Right ventricle myocardium inferior (tissue), 1 donor: Measurements from ENCODE around the gene MAP3K6. TPM values are rescaled to one million over a fixed set of nuclear protein-coding genes. Genes with fewer than 3 reads are reported as not detected.

Source experiments
- ATAC-seq: fragments of 200-7000 bp; cut with Tn5 transposase; one replicate; pipeline ENCODE4 v1.9.1; 2020; ENCODE audit warnings: mild to moderate bottlenecking, moderate library complexity
- DNase-seq: peaks from one replicate; pipeline ENCODE4 v3.0.0; 2021; ENCODE audit errors: missing footprints
- intact Hi-C: fragments of 100-400 bp; cut with DNase I; formaldehyde crosslinking; loops from one replicate; pipeline ENCODE4 v1.11.0; 2022
- total RNA-seq: library from RNA; stranded (reverse); fragmentation: NEBNext Ultra II Directional; extraction: Animal tissue kit (Norgen Biotek cat#: 25700); gene quantifications from one replicate; pipeline ENCODE4 v1.2.1, GENCODE V29; 2021
- donor health status: DM: no; HTN: yes; CAD: no; lungs with severe emphysema.

The MAP3K6 gene
- total RNA-seq, 1 donor from 2014 or later: 51.3 TPM

DNA sequence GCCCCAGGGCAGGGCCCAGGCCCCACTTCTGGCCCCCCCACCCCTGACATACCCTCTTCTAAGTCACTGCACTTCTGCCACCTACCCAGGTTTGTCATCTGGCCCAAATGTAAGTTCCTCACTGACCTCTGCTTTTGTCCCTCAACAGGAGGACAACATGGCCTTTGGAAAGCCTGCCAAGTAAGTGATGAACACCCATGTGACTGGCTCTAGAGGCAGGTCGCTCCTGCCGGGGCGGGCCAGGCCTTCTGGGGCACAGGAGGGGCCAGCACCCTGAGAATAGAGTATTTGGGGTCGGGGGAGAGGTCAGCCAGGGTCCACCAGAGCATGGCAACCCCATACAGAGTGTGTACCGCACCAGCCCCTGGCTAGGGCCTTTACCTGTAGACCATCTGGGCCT lies 34.8 kb downstream of the MAP3K6 start:
- DNase-seq (no peak), ATAC-seq (peak; percentile 48)
- intact Hi-C loops: loop anchor here (2.0 kb wide), 1 partner anchor 59 kb away; no protein-coding TSS in a partner anchor

DNA sequence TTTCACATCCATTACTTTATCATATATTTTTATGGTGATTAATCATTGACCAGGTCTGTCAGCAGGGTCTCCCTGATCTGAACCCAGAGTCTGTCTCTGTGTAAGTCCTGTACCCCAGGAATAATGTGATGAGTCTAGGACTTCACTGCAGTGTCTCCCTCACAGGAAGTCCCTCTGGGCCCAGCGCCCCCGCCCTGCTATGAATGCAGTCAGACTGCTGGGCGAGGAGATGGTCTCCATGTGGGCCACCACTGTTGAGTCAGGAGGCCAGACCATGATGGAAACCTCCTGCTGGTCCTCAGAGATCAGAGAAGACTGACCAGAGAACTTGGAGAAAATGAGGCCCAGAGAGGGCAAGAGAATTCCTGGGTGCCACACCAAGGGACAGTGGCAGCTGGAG lies 35.3 kb downstream of the MAP3K6 start:
- DNase-seq (peak; percentile 53), ATAC-seq (no peak)
- intact Hi-C loops: no loop called here

DNA sequence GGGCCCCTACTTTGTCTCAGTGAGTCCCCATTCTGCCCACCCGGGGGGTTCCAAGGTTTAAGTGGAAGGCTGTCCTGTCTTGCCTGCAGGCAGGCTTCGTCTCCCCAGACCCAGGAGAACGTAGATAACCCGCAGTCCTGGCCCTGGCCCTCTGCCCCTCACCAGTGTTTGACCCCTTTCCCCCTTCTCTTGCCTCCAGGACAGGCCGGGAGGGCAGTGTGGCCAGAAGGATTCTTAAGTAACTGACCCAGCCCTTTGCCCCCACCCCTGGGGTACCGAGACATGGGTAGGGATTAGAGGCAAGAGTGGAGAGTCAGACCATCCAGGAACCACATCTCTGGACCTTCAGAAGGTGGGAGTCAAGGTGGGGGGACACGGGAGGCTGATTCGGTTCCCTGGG lies 36.0 kb downstream of the MAP3K6 start:
- ATAC-seq: no peak
- peak; percentile 63 for DNase-seq
- intact Hi-C loops: no loop called here

DNA sequence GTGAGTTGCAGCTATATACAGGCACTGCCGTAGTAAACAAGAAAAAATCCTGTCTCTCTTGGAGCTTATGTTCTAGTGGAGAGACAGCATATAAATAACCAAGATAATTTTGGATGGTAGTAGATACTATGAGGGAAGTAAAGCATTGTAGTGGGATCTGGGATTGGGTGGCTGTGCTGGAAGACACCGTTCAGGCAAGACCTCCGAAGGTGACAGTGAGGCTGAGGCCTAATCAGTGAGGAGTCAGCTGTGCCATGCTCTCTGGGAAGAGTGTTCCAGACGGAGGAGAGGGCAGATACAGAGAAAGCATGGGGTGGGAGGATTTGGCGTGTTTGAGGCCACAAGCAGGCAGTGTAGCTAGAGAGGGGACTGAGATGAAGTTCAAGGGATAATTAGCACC lies 38.8 kb downstream of the MAP3K6 start:
- ATAC-seq (no peak), DNase-seq (no peak)
- intact Hi-C loops: no loop called here

DNA sequence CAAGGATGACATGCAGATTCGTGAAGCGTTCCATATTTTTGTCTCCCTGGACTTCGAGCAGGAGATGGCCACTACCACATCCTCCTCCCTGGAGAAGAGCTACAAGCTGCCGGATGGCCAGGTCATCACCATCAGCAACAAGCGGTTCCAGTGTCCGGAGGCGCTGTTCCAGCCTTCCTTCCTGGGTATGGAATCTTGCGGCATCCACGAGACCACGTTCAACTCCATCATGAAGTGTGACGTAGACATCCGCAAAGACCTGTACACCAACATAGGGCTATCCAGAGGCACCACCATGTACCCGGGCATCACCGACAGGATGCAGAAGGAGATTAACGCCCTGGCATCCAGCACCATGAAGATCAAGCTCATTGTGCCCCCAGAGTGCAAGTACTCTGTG lies 41.5 kb downstream of the MAP3K6 start:
- no peak for DNase-seq
- no peak for ATAC-seq
- intact Hi-C loops: no loop called here

- DNase-seq (no peak), ATAC-seq (no peak)
- intact Hi-C loops: loop anchor here (5.0 kb wide), 1 partner anchor 45 kb away; the partner anchor contains the start of gene MAP3K6
Measured at GRCh38 chr1:27322569-27323240, 44.1 kb downstream of the MAP3K6 start.

GRCh38 chr1:27321813-27322568 lies 44.8 kb downstream of the MAP3K6 start, which contains the start of gene TMEM222:
TSS of gene TMEM222 (plus strand) at chr1:27322163. CDS start at chr1:27322198, 35 bp downstream.
- DNase-seq (peak; percentile 99), ATAC-seq (peak; percentile 98)
- intact Hi-C loops: loop anchor here (5.0 kb wide), 1 partner anchor 45 kb away; the partner anchor contains the start of gene MAP3K6

DNA sequence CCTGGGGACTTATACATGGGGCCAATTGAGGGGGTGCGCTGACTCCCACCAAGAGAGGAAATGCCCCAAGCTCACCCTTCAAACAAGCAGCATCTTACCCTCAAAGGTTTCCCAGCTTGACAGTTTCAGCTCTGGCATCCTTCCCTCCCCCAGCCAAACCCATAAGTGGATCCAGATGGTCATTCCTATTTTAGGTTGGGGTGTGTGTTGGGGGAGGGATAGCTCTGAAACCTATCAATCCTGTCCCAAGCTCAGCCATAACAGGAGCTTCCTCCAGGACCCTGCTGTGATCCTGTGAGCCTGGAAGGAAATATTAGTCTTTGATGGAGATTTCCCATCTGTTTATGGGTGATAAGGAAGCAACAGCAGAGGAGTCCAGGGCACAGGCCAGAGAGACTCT lies 48.2 kb downstream of the MAP3K6 start:
- ATAC-seq (no peak), DNase-seq (no peak)
- intact Hi-C loops: no loop called here

GRCh38 chr1:27318136-27318535 lies 48.6 kb downstream of the MAP3K6 start:
- DNase-seq (no peak), ATAC-seq (no peak)
- intact Hi-C loops: no loop called here

DNA sequence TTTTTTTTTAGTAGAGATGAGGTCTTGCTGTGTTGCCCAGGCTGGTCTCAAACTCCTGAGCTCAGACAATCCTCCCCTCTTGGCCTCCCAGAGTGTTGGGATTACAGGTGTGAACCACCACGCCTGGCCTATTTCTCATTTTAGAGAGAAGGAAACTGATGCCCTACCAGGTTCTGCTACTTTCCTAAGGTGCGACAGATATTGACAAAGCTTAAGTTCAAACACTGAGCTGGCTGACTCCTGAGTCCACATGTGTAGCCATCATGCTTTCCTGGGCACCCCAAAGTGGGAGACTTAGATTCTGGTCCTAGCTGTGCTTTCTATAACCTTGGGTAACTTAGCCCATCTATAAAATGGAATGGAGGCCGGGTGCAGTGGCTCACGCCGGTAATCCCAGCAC lies 49.9 kb downstream of the MAP3K6 start:
- intact Hi-C loops: no loop called here
- ATAC-seq (no peak), DNase-seq (no peak)

DNA sequence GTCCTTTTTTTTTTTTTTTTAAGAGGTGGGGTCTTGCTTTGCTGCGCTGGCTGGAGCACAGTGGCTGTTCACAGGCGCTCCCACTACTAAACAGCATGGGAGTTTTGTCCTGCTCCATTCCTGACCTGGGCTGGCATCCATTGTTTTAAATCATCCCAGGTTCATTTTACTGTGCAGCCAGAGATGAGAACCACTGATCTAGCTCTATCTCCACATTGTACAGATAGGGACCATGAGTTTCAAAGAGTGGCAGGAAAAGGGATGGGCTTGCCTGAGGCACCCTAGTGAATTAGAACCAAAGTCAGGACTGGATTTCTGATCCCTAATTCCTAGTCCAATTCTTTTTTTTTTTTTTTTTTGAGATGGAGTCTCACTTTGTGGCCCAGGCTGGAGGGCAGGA lies 52.0 kb downstream of the MAP3K6 start:
- ATAC-seq (no peak), DNase-seq (no peak)
- intact Hi-C loops: no loop called here

- intact Hi-C loops: no loop called here
- DNase-seq (no peak), ATAC-seq (no peak)
Measured at GRCh38 chr1:27314169-27314568, 52.6 kb downstream of the MAP3K6 start.

- intact Hi-C loops: no loop called here
- DNase-seq: no peak
- ATAC-seq: no peak
Measured at GRCh38 chr1:27307874-27308598, 58.7 kb downstream of the MAP3K6 start.

DNA sequence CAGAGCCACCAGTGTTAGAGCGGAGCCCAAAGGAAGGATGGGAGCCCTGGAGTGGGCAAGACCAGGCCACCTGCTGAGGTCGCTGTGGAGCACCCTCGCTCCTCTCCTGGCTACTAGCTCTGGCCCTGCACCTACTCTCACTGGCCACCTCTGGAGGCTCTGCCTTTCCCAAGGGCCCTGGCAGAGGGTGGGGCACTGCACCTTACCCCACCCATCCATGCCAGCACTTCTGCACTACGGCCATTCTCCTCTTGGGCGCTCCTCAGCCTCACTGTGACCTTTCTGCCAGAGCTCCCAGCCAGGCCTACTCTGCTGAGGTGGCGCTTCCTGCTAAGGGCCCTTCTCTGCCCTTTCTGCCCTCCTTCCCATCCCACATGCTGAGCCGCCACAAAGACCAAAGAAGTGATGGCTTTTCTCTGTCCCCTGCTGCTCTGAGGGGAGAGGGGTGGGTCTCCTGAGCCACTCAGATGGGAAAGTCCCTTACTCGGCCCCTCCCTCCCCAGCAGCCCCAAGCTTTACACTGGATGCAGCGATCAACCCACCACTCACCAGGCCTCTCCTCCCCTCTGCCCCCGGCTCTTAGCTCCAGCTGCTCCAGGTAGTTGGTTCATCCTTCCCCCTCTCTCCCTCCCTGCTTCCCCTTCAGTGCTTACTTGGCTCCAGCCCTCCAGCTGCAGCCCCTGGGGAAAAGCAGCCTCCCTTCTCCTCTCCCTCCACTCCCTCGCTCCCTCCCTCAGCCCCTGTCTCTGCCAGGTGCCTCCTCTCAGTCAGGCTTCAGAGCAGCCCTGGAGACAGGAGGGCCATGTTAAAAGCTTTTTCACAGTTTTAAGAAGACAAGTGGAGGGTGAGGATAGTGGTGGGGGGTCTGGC lies 59.6 kb downstream of the MAP3K6 start:
- intact Hi-C loops: no loop called here
- ATAC-seq (no peak), DNase-seq (no peak)

DNA sequence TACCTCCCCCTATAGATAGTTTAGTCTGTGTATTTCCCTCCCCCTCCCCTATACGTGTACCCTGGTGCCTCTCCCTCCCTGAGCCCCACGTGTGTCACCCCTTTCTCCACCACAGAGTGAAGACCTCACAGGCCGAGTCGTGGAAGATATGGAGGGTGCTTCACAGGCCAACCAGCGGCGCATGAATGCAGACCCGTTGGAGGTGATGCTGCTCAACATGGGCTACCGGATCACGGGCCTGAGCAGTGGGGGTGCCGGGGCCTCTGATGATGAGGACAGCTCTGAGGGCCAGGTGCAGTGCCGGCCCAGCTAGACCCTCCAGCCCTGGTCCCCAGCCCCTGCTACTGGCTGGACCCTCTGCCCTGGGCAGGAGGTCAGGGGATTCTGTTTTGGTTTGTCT lies 60.7 kb downstream of the MAP3K6 start:
- ATAC-seq: no peak
- intact Hi-C loops: no loop called here
- DNase-seq: no peak
